Measurements from ENCODE around the gene PTOV1. TPM values are rescaled to one million over a fixed set of nuclear protein-coding genes. Genes with fewer than 3 reads are reported as not detected.

PTOV1 gene
- total and polyA plus RNA-seq, 2 of the 8 experiments (the other 6 are each of a cell fraction or from before 2014, with no cell fraction given) = 147 to 251 TPM

DNA sequence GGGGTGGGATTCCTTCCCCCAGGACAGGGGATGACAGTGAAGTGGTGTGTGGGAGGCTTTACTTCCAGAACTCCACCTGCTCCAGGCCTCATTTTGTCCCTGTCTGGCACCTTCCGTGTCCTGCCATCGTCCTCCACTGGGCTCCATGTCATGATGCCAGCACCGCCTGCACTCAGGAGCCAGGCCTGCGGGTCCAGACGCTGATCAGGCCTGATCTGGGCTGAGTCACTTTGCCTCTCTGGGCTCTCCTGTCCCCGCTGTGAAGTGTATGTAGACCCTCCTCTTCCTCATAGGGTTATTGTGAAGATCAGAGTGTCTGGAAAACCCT, 47.5 kb upstream of the PTOV1 start (continued):
- TF ChIP-seq, protein P1, sequence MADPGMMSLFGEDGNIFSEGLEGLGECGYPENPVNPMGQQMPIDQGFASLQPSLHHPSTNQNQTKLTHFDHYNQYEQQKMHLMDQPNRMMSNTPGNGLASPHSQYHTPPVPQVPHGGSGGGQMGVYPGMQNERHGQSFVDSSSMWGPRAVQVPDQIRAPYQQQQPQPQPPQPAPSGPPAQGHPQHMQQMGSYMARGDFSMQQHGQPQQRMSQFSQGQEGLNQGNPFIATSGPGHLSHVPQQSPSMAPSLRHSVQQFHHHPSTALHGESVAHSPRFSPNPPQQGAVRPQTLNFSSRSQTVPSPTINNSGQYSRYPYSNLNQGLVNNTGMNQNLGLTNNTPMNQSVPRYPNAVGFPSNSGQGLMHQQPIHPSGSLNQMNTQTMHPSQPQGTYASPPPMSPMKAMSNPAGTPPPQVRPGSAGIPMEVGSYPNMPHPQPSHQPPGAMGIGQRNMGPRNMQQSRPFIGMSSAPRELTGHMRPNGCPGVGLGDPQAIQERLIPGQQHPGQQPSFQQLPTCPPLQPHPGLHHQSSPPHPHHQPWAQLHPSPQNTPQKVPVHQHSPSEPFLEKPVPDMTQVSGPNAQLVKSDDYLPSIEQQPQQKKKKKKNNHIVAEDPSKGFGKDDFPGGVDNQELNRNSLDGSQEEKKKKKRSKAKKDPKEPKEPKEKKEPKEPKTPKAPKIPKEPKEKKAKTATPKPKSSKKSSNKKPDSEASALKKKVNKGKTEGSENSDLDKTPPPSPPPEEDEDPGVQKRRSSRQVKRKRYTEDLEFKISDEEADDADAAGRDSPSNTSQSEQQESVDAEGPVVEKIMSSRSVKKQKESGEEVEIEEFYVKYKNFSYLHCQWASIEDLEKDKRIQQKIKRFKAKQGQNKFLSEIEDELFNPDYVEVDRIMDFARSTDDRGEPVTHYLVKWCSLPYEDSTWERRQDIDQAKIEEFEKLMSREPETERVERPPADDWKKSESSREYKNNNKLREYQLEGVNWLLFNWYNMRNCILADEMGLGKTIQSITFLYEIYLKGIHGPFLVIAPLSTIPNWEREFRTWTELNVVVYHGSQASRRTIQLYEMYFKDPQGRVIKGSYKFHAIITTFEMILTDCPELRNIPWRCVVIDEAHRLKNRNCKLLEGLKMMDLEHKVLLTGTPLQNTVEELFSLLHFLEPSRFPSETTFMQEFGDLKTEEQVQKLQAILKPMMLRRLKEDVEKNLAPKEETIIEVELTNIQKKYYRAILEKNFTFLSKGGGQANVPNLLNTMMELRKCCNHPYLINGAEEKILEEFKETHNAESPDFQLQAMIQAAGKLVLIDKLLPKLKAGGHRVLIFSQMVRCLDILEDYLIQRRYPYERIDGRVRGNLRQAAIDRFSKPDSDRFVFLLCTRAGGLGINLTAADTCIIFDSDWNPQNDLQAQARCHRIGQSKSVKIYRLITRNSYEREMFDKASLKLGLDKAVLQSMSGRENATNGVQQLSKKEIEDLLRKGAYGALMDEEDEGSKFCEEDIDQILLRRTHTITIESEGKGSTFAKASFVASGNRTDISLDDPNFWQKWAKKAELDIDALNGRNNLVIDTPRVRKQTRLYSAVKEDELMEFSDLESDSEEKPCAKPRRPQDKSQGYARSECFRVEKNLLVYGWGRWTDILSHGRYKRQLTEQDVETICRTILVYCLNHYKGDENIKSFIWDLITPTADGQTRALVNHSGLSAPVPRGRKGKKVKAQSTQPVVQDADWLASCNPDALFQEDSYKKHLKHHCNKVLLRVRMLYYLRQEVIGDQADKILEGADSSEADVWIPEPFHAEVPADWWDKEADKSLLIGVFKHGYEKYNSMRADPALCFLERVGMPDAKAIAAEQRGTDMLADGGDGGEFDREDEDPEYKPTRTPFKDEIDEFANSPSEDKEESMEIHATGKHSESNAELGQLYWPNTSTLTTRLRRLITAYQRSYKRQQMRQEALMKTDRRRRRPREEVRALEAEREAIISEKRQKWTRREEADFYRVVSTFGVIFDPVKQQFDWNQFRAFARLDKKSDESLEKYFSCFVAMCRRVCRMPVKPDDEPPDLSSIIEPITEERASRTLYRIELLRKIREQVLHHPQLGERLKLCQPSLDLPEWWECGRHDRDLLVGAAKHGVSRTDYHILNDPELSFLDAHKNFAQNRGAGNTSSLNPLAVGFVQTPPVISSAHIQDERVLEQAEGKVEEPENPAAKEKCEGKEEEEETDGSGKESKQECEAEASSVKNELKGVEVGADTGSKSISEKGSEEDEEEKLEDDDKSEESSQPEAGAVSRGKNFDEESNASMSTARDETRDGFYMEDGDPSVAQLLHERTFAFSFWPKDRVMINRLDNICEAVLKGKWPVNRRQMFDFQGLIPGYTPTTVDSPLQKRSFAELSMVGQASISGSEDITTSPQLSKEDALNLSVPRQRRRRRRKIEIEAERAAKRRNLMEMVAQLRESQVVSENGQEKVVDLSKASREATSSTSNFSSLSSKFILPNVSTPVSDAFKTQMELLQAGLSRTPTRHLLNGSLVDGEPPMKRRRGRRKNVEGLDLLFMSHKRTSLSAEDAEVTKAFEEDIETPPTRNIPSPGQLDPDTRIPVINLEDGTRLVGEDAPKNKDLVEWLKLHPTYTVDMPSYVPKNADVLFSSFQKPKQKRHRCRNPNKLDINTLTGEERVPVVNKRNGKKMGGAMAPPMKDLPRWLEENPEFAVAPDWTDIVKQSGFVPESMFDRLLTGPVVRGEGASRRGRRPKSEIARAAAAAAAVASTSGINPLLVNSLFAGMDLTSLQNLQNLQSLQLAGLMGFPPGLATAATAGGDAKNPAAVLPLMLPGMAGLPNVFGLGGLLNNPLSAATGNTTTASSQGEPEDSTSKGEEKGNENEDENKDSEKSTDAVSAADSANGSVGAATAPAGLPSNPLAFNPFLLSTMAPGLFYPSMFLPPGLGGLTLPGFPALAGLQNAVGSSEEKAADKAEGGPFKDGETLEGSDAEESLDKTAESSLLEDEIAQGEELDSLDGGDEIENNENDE (IDR thresholded peaks at IDR 0.05; ENCODE audit: insufficient replicate concordance, low read length) = no peak
- TF ChIP-seq POLR2A (IDR thresholded peaks at IDR 0.05; ENCODE audit: control extremely low read depth in 1 of 2, low read depth in 2 of 2, low read length in 2 of 2) (no peak), TAF7 (optimal IDR thresholded peaks at IDR 0.05; ENCODE audit: borderline replicate concordance, low read depth, low read length) (no peak), NRF1 (IDR thresholded peaks at IDR 0.05; ENCODE audit: low read depth, low read length) (no peak), POU5F1 (IDR thresholded peaks at IDR 0.05; ENCODE audit: low read depth, low read length) (no peak)
- TF ChIP-seq, protein P2, sequence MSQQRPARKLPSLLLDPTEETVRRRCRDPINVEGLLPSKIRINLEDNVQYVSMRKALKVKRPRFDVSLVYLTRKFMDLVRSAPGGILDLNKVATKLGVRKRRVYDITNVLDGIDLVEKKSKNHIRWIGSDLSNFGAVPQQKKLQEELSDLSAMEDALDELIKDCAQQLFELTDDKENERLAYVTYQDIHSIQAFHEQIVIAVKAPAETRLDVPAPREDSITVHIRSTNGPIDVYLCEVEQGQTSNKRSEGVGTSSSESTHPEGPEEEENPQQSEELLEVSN (IDR thresholded peaks at IDR 0.05) = no peak

All from H1 (cell line).